IPS-18c (cell line): ENCODE data around the gene NLN.
"Not testable (repeated sequence)": the region's sequence is repeated elsewhere in the genome, so short reads cannot be mapped to it uniquely, and the experiment has no call there.

Source experiments
- H3K4me3 ChIP-seq: 2 replicates; pipeline ENCODE4 v1.7.0; 2013; ENCODE audit warnings: low read depth, mild to moderate bottlenecking, low read length, moderate library complexity; ENCODE audit not compliant: insufficient read depth
- H3K9me3 ChIP-seq: one replicate; pipeline ENCODE4 v1.6.1; 2013; ENCODE audit warnings: mild to moderate bottlenecking, low read length, moderate library complexity; ENCODE audit not compliant: control insufficient read depth, insufficient read depth

The NLN gene

GRCh38 chr5:65760504-65761275 is 38.7 kb downstream of the NLN start:
- H3K4me3 ChIP-seq: no peak overlapping the region
- no peaks in the 10 kb centered on the region for H3K9me3 ChIP-seq

- Histone ChIP-seq H3K9me3 (no peaks in the 10 kb centered on the region), H3K4me3 (no peak overlapping the region)
Measured at GRCh38 chr5:65762234-65762633, 40.2 kb downstream of the NLN start.

GRCh38 chr5:65765582-65765981 is 43.6 kb downstream of the NLN start:
- no peaks in the 10 kb centered on the region for H3K9me3 ChIP-seq
- no peak overlapping the region for H3K4me3 ChIP-seq

GRCh38 chr5:65766175-65766574 is 44.2 kb downstream of the NLN start:
- H3K9me3 ChIP-seq: no peaks in the 10 kb centered on the region
- H3K4me3 ChIP-seq: no peak overlapping the region

- no peaks in the 10 kb centered on the region for H3K9me3 ChIP-seq
Measured at GRCh38 chr5:65766781-65767180, 44.8 kb downstream of the NLN start.

GRCh38 chr5:65767565-65767964 is 45.6 kb downstream of the NLN start:
- H3K4me3 ChIP-seq: no peak overlapping the region

More at GRCh38 chr5:65766781-65767180, 44.8 kb downstream of the NLN start:
- H3K4me3 ChIP-seq: no peak overlapping the region

GRCh38 chr5:65768723-65769346 is 46.8 kb downstream of the NLN start:
- Histone ChIP-seq H3K4me3 (no peak overlapping the region), H3K9me3 (no peaks in the 10 kb centered on the region)

More at GRCh38 chr5:65767565-65767964, 45.6 kb downstream of the NLN start:
- H3K9me3 ChIP-seq: no peaks in the 10 kb centered on the region

- Histone ChIP-seq H3K4me3 (no peak overlapping the region), H3K9me3 (no peaks in the 10 kb centered on the region)
Measured at GRCh38 chr5:65769539-65769938, 47.5 kb downstream of the NLN start.

GRCh38 chr5:65771266-65771665 is 49.3 kb downstream of the NLN start:
- no peak overlapping the region for H3K4me3 ChIP-seq
- H3K9me3 ChIP-seq: no peaks in the 10 kb centered on the region

GRCh38 chr5:65772963-65773362 is 51.0 kb downstream of the NLN start:
- not testable (repeated sequence) for H3K4me3 ChIP-seq, H3K9me3 ChIP-seq

- no peak overlapping the region for H3K4me3 ChIP-seq
Measured at GRCh38 chr5:65774346-65774745, 52.3 kb downstream of the NLN start.

GRCh38 chr5:65775476-65775875 is 53.5 kb downstream of the NLN start:
- Histone ChIP-seq H3K9me3 (no peaks in the 10 kb centered on the region), H3K4me3 (no peak overlapping the region)

More at GRCh38 chr5:65774346-65774745, 52.3 kb downstream of the NLN start:
- H3K9me3 ChIP-seq: no peaks in the 10 kb centered on the region

- H3K9me3 ChIP-seq: no peaks in the 10 kb centered on the region
- no peak overlapping the region for H3K4me3 ChIP-seq
Measured at GRCh38 chr5:65776441-65777141, 54.6 kb downstream of the NLN start.

- no peak overlapping the region for H3K4me3 ChIP-seq
- H3K9me3 ChIP-seq: no peaks in the 10 kb centered on the region
Measured at GRCh38 chr5:65778126-65778525, 56.1 kb downstream of the NLN start.

- H3K4me3 ChIP-seq: no peak overlapping the region
- no peaks in the 10 kb centered on the region for H3K9me3 ChIP-seq
Measured at GRCh38 chr5:65779643-65780042, 57.6 kb downstream of the NLN start.

GRCh38 chr5:65788296-65788695 is 66.3 kb downstream of the NLN start:
- not testable (repeated sequence) for H3K9me3 ChIP-seq, H3K4me3 ChIP-seq

- no peaks in the 10 kb centered on the region for H3K9me3 ChIP-seq
Measured at GRCh38 chr5:65790371-65791163, 68.6 kb downstream of the NLN start.

More at GRCh38 chr5:65790371-65791163, 68.6 kb downstream of the NLN start:
- H3K4me3 ChIP-seq: no peak overlapping the region
